ENCODE results near the gene WBP1L. TPM values are rescaled to one million over a fixed set of nuclear protein-coding genes. Genes with fewer than 3 reads are reported as not detected.
"Not testable (repeated sequence)": the region's sequence is repeated elsewhere in the genome, so short reads cannot be mapped to it uniquely, and the experiment has no call there.

Gene WBP1L
- total RNA-seq, 1 experiment from 2014 or later: 21.0 TPM

GRCh38 chr10:102729029-102730026 is 14.4 kb upstream of the WBP1L start:
- Histone ChIP-seq H3K36me3 (peaks cover 16% of the 10 kb centered on the region; the same call in 1 of the 2 replicates), H3K4me3 (no peak overlapping the region), H3K27me3 (replicated peaks) (no peaks in the 10 kb centered on the region), H3K27ac (no peak overlapping the region), H3K9me3 (replicated peaks) (no peaks in the 10 kb centered on the region), H3K4me1 (replicated peaks) (no peaks in the 10 kb centered on the region)
- peak; percentile 64 to 87 for DNase-seq (ENCODE audit: low read depth in 1 of 2, low spot score in 2 of 2)

GRCh38 chr10:102731222-102731800 is 12.4 kb upstream of the WBP1L start:
- Histone ChIP-seq H3K27me3 (replicated peaks) (no peaks in the 10 kb centered on the region), H3K36me3 (peaks cover 16% of the 10 kb centered on the region; the same call in 1 of the 2 replicates), H3K4me1 (replicated peaks) (no peaks in the 10 kb centered on the region), H3K4me3 (no peak overlapping the region), H3K9me3 (replicated peaks) (no peaks in the 10 kb centered on the region), H3K27ac (no peak overlapping the region)
- DNase-seq (ENCODE audit: low read depth in 1 of 2, low spot score in 2 of 2): no peak

GRCh38 chr10:102732661-102733060 is 11.1 kb upstream of the WBP1L start:
- DNase-seq (ENCODE audit: low read depth in 1 of 2, low spot score in 2 of 2): no peak
- peaks cover 16% of the 10 kb centered on the region; the same call in 1 of the 2 replicates for H3K36me3 ChIP-seq
- H3K27me3 ChIP-seq (replicated peaks): no peaks in the 10 kb centered on the region
- no peaks in the 10 kb centered on the region for H3K4me1 ChIP-seq (replicated peaks)
- no peak overlapping the region for H3K27ac ChIP-seq
- no peaks in the 10 kb centered on the region for H3K9me3 ChIP-seq (replicated peaks)
- H3K4me3 ChIP-seq: no peak overlapping the region

- Histone ChIP-seq H3K4me1 (replicated peaks) (no peaks in the 10 kb centered on the region), H3K27ac (no peak overlapping the region), H3K36me3 (0 out of 2 replicates have a peak, but pooled peaks cover 7% of the 10 kb centered on the region), H3K27me3 (replicated peaks) (no peaks in the 10 kb centered on the region), H3K9me3 (replicated peaks) (no peaks in the 10 kb centered on the region), H3K4me3 (no peak overlapping the region)
- no peak for DNase-seq (ENCODE audit: low read depth in 1 of 2, low spot score in 2 of 2)
Measured at GRCh38 chr10:102735065-102735562, 8.6 kb upstream of the WBP1L start.

GRCh38 chr10:102738692-102739121 is 5.0 kb upstream of the WBP1L start:
- Histone ChIP-seq H3K36me3 (peaks cover 8% of the 10 kb centered on the region), H3K4me1 (replicated peaks) (peaks cover 5% of the 10 kb centered on the region), H3K27me3 (replicated peaks) (no peaks in the 10 kb centered on the region; the same call in 1 of the 2 replicates), H3K9me3 (replicated peaks) (0 out of 2 replicates have a peak, but pooled peaks cover 3% of the 10 kb centered on the region), H3K27ac (no peak overlapping the region), H3K4me3 (no peak overlapping the region)
- no peak for DNase-seq (ENCODE audit: low read depth in 1 of 2, low spot score in 2 of 2)

GRCh38 chr10:102740229-102740628 is 3.5 kb upstream of the WBP1L start:
- Histone ChIP-seq H3K27ac (no peak overlapping the region), H3K36me3 (peaks cover 9% of the 10 kb centered on the region)

GRCh38 chr10:102741726-102742237 is 2.0 kb upstream of the WBP1L start:
- Histone ChIP-seq H3K27ac (no peak overlapping the region), H3K4me3 (no peak overlapping the region)

More at GRCh38 chr10:102740229-102740628, 3.5 kb upstream of the WBP1L start:
- peaks cover 15% of the 10 kb centered on the region for H3K4me1 ChIP-seq (replicated peaks)
- H3K4me3 ChIP-seq: no peak overlapping the region
- peaks cover 8% of the 10 kb centered on the region for H3K9me3 ChIP-seq (replicated peaks)
- no peaks in the 10 kb centered on the region; the same call in 1 of the 2 replicates for H3K27me3 ChIP-seq (replicated peaks)
- no peak for DNase-seq (ENCODE audit: low read depth in 1 of 2, low spot score in 2 of 2)

GRCh38 chr10:102742313-102742712 is 1.4 kb upstream of the WBP1L start:
- H3K36me3 ChIP-seq; H3K4me3 ChIP-seq; H3K9me3 ChIP-seq (replicated peaks); DNase-seq (ENCODE audit: low read depth in 1 of 2, low spot score in 2 of 2); H3K27me3 ChIP-seq (replicated peaks); H3K27ac ChIP-seq: not testable (repeated sequence)
- peaks cover 25% of the 10 kb centered on the region for H3K4me1 ChIP-seq (replicated peaks)

More at GRCh38 chr10:102741726-102742237, 2.0 kb upstream of the WBP1L start:
- no peaks in the 10 kb centered on the region; the same call in 1 of the 2 replicates for H3K27me3 ChIP-seq (replicated peaks)
- DNase-seq (ENCODE audit: low read depth in 1 of 2, low spot score in 2 of 2): no peak
- peaks cover 25% of the 10 kb centered on the region for H3K4me1 ChIP-seq (replicated peaks)
- peaks cover 8% of the 10 kb centered on the region for H3K9me3 ChIP-seq (replicated peaks)
- peaks cover 9% of the 10 kb centered on the region for H3K36me3 ChIP-seq

GRCh38 chr10:102743078-102743587 is 615 bp upstream of the WBP1L start:
- H3K27me3 ChIP-seq (replicated peaks): no peaks in the 10 kb centered on the region; the same call in 1 of the 2 replicates
- H3K4me1 ChIP-seq (replicated peaks): peaks cover 25% of the 10 kb centered on the region
- peaks cover 8% of the 10 kb centered on the region for H3K9me3 ChIP-seq (replicated peaks)
- H3K4me3 ChIP-seq: peak overlapping the region; percentile 76
- DNase-seq (ENCODE audit: low read depth in 1 of 2, low spot score in 2 of 2): no peak
- peaks cover 9% of the 10 kb centered on the region for H3K36me3 ChIP-seq
- peak overlapping the region; percentile 56 for H3K27ac ChIP-seq

GRCh38 chr10:102744374-102745051 is 765 bp downstream of the WBP1L start:
- peak overlapping the region; percentile 65; the same call in 1 of the 2 replicates for H3K27ac ChIP-seq
- peaks cover 8% of the 10 kb centered on the region for H3K9me3 ChIP-seq (replicated peaks)
- H3K4me3 ChIP-seq: peak overlapping the region; percentile 76
- no peak for DNase-seq (ENCODE audit: low read depth in 1 of 2, low spot score in 2 of 2)
- no peaks in the 10 kb centered on the region; the same call in 1 of the 2 replicates for H3K27me3 ChIP-seq (replicated peaks)
- peaks cover 25% of the 10 kb centered on the region for H3K4me1 ChIP-seq (replicated peaks)
- peaks cover 9% of the 10 kb centered on the region for H3K36me3 ChIP-seq

- Histone ChIP-seq H3K36me3 (peaks cover 9% of the 10 kb centered on the region), H3K27ac (no peak overlapping the region), H3K9me3 (replicated peaks) (peaks cover 8% of the 10 kb centered on the region), H3K27me3 (replicated peaks) (no peaks in the 10 kb centered on the region; the same call in 1 of the 2 replicates), H3K4me1 (replicated peaks) (peaks cover 25% of the 10 kb centered on the region), H3K4me3 (no peak overlapping the region)
- DNase-seq (ENCODE audit: low read depth in 1 of 2, low spot score in 2 of 2): no peak
Measured at GRCh38 chr10:102745157-102745556, 1.4 kb downstream of the WBP1L start.

- peak overlapping the region; percentile 26; the same call in 1 of the 2 replicates for H3K27ac ChIP-seq
- no peaks in the 10 kb centered on the region for H3K36me3 ChIP-seq
- H3K27me3 ChIP-seq (replicated peaks): no peaks in the 10 kb centered on the region
- H3K4me3 ChIP-seq: no peak overlapping the region
- no peaks in the 10 kb centered on the region for H3K9me3 ChIP-seq (replicated peaks)
- H3K4me1 ChIP-seq (replicated peaks): peaks cover 23% of the 10 kb centered on the region
- DNase-seq (ENCODE audit: low read depth in 1 of 2, low spot score in 2 of 2): peak in 1 of 2 experiments; percentile 40
Measured at GRCh38 chr10:102752266-102752930, 8.7 kb downstream of the WBP1L start.

All from SJSA1 (cell line).